ENCODE measurements around the gene TTLL9. TPM values are rescaled to one million over a fixed set of nuclear protein-coding genes. Genes with fewer than 3 reads are reported as not detected.
A peak's percentile ranks its signal among the peaks of the same experiment; 100 is the strongest.
"Not testable (repeated sequence)": the region's sequence is repeated elsewhere in the genome, so short reads cannot be mapped to it uniquely, and the experiment has no call there.

TTLL9 gene
- total RNA-seq, 2 donors from 2014 or later = not detected

DNA sequence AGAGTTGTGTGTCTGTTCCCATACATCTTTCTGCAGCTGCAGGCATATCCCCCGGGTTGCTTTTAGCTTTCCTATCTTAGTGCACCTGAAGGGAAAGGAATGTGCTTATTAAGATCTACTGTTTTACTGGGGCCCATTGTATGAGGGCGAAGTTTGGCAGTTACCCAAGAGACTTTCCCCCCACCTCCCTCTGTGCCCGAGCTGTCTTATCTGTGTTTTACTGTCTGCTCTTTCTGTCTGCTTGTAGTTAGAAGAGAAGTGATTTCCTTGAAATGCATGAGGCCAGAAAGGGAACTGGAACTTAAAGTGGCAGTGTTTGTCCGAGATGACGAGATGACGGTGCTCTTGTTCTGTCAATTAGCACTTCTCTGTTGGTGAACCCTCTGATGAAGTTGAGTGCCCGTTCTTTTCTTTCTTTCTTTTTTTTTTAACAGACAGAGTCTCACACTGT, 47.6 kb downstream of the TTLL9 start:
- H3K27me3 Mint-ChIP-seq = peaks cover 13 to 14% of the 10 kb centered on the region in 2 donors
- H3K9me3 Mint-ChIP-seq; H3K36me3 Mint-ChIP-seq; H3K4me3 Mint-ChIP-seq; DNase-seq (ENCODE audit: low spot score); ATAC-seq; H3K27ac Mint-ChIP-seq; H3K4me1 Mint-ChIP-seq (ENCODE audit: low read depth in 2 of 2): not testable (repeated sequence)

DNA sequence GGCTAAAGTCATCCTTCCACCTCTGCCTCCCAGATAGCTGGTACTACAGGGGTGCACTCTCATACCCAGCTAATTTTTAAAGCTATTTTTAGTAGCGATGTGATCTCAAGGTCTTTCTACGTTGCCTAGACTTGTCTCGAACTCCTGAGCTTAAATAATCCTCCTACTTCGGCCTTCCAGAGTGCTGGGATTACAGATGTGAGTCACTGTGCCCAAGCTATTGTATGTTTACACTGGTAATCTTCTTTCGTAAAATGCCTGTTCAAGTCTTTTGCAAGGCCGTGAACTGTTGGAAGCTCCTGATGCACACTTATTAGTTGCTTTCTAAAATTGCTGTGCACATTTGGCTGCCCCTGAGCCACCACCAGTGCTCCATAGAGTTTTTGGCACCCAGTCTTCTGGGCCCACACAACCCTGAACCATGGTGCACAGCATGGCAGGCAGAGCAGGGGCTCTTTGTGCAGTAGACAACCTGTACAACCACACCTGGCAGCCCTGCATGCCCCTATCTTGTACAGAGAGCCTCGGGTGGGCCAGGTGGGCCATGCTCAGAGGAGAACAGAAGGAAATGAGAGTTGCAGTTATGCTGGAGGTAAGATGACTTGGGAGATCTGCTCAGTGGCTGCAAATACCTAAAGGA, 48.2 kb downstream of the TTLL9 start:
- Mint-ChIP-seq H3K36me3 (no peaks in the 10 kb centered on the region), H3K4me1 (ENCODE audit: low read depth in 2 of 2) (peaks cover 0 to 9% of the 10 kb centered on the region in 2 donors), H3K9me3 (no peaks in the 10 kb centered on the region), H3K27me3 (peaks cover 13 to 14% of the 10 kb centered on the region in 2 donors), H3K27ac (no peak overlapping the region), H3K4me3 (no peak overlapping the region)
- ATAC-seq (no peak), DNase-seq (ENCODE audit: low spot score) (no peak)

DNA sequence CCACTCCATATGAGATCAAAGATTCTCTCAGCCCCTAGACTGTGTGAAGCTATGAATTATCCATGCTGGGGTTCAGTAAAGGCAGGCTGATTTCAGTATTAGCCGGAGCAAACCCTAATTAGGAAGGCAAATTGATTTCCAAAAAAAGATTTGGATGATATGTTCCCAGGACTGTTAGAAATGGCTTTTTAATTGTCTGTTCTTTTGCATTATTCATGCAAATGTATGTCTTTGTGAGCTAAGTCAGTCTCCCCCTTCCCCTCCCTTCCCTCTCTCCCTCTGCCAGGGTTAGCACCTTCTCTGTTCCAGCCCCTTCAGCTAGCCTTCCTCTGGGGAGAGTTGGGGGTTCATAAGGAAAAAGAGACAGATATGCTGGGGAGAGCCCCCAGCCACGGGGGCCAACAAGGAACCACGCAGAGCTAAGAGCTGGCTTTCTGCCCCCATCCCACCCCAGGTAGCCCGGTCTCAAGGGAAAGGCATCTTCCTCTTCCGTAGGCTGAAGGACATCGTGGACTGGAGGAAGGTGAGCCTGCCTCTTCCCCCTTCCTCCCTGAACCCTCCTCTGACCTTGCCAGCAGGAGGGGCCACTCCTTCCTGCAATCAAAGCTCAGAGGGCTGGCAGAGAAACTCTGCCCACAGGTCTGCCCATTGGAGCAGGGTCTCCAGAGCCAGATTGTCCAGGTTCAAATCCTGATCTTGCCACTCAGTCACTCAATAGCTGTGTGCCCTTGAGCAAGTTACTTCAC, 49.1 kb downstream of the TTLL9 start:
- peaks cover 20 to 22% of the 10 kb centered on the region in 2 donors for H3K27me3 Mint-ChIP-seq
- no peaks in the 10 kb centered on the region for H3K36me3 Mint-ChIP-seq
- no peak for ATAC-seq
- H3K27ac Mint-ChIP-seq = no peak overlapping the region
- DNase-seq (ENCODE audit: low spot score) = no peak
- no peak overlapping the region for H3K4me3 Mint-ChIP-seq
- H3K4me1 Mint-ChIP-seq (ENCODE audit: low read depth in 2 of 2) = peaks cover 0 to 19% of the 10 kb centered on the region in 2 donors
- H3K9me3 Mint-ChIP-seq = no peaks in the 10 kb centered on the region

DNA sequence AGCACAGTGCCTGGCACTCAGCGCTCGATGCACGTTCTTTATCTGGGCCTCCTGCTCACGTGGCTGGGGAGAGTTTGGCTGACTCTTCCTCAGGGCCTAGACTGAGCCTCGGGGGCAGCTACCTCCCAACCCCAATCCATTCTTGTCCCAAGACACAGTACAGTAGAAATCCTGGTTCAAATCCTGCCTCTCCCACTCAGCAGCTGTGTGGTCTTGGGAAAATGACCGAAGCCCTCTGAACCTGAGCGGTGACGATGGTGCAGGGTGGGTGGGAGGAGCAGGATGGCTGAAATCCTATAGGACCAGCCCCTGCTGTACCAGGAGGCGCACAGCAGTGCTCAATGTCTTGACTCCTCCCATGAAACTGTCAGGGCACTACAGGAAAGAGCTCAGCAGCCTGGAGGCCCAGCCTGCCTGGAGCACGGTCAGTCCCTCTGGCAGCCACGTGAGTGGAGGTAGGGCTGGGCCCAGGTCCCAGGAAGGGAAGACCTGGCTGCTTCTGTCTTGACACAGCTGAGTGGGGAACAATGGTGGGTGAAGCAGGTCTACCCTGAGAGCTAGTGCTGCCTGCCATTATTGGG, 49.9 kb downstream of the TTLL9 start:
- Mint-ChIP-seq H3K9me3 (no peaks in the 10 kb centered on the region), H3K4me1 (ENCODE audit: low read depth in 2 of 2) (peaks cover 0 to 19% of the 10 kb centered on the region in 2 donors), H3K4me3 (no peak overlapping the region), H3K27ac (no peak overlapping the region), H3K36me3 (no peaks in the 10 kb centered on the region), H3K27me3 (peaks cover 20 to 24% of the 10 kb centered on the region in 2 donors)
- ATAC-seq = no peak
- no peak for DNase-seq (ENCODE audit: low spot score)

DNA sequence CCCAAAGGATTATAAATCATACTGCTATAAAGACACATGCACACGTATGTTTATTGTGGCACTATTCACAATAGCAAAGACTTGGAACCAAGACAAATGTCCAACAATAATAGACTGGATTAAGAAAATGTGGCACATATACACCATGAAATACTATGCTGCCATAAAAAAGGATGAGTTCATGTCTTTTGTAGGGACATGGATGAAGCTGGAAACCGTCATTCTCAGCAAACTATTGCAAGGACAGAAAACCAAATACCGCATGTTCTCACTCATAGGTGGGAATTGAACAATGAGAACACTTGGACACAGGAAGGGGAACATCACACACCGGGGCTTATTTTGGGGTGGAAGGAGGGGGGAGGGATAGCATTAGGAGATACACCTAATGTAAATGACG, 51.0 kb downstream of the TTLL9 start:
- H3K4me3 Mint-ChIP-seq; H3K36me3 Mint-ChIP-seq; DNase-seq (ENCODE audit: low spot score); ATAC-seq; H3K27ac Mint-ChIP-seq; H3K9me3 Mint-ChIP-seq: not testable (repeated sequence)
- peaks cover 0 to 19% of the 10 kb centered on the region in 2 donors for H3K4me1 Mint-ChIP-seq (ENCODE audit: low read depth in 2 of 2)
- peaks cover 24 to 34% of the 10 kb centered on the region in 2 donors for H3K27me3 Mint-ChIP-seq

DNA sequence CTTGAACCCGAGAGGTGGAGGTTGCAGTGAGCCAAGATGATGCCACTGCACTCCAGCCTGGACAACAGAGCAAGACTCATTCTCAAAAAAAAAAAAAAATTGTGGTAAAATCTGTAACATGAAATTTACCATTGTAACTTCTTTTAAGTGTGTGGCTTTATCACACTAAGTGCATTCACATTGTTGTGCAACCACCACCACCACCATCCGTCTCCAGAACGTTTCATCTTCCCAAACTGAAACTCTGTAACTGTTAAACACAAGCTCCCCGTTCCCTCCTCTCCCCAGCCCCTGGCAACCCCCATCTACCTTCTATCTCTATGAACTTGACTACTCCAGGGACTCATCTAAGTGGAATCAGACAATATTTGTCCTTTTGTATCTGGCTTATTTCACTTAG, 51.7 kb downstream of the TTLL9 start:
- no peak overlapping the region for H3K27ac Mint-ChIP-seq
- peaks cover 0 to 19% of the 10 kb centered on the region in 2 donors for H3K4me1 Mint-ChIP-seq (ENCODE audit: low read depth in 2 of 2)
- no peak overlapping the region for H3K4me3 Mint-ChIP-seq
- DNase-seq (ENCODE audit: low spot score) (no peak), ATAC-seq (no peak)
- no peaks in the 10 kb centered on the region for H3K36me3 Mint-ChIP-seq
- no peaks in the 10 kb centered on the region for H3K9me3 Mint-ChIP-seq
- peaks cover 24 to 36% of the 10 kb centered on the region in 2 donors for H3K27me3 Mint-ChIP-seq

DNA sequence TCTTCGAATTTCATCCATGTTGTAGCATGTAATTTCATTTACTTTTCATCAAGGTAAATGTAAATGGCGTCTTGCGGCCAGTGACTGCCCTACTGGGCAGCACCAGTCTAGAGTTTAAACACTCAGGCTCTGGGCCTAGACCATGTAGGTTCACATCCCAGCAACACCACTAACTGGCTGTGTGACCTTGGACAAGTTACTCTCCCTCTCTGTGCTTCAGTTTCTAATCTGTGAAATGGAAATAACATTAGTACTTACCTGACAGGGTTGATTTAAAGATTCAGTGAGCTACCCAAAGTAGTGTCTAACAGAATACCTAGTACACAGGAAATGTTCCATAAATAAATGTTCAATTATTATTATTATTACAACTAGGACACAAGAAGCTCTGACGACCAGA, 52.2 kb downstream of the TTLL9 start:
- peaks cover 0 to 19% of the 10 kb centered on the region in 2 donors for H3K4me1 Mint-ChIP-seq (ENCODE audit: low read depth in 2 of 2)
- peaks cover 24 to 36% of the 10 kb centered on the region in 2 donors for H3K27me3 Mint-ChIP-seq
- H3K27ac Mint-ChIP-seq = no peak overlapping the region
- ATAC-seq = no peak
- no peaks in the 10 kb centered on the region for H3K36me3 Mint-ChIP-seq
- H3K4me3 Mint-ChIP-seq = no peak overlapping the region
- DNase-seq (ENCODE audit: low spot score) = no peak
- H3K9me3 Mint-ChIP-seq = no peaks in the 10 kb centered on the region

DNA sequence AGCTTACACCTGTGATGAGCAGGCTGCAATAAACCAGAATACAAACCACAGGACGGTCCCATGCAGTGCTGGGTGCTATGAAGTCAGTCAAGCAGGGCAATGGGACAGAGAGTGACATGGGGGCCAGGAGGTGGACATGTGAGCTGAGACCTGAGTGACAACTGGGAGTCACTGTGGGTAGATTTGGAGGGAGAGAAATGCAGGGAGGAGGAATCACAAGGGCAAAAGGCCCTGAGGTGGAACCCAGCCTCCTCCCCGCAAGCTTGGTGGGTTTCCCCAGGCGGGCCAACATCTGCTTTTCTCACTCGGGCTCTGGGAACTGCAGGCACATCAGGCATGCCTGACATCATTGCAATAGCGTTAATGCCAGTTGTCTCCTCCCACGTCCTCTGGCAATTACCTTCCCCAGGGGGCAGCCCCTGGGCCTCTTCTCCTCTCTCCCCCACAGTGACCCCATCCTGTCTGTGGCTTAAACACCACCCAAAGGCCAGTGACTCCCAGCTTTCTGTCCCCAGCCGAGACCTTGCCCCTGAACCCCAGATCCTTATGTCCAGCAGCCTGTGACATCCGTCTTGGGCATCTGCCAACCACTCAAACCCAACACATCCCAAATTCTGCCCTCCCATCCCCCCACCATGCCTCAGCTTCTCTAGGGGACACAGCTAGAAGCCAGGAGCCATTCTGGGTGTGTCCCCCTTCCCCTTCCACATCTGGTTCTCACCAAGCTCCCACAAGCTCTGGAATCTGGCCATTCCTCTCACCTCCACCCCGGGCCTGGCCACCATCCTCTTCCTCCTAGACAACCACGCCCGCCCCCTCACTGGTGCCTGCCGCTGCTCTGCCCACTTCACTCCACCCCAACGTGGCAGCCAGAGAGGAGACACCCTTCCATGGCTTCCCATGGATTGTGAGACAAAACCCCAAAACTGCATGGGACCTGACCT, 53.2 kb downstream of the TTLL9 start:
- peak; percentile 41 to 81 for ATAC-seq
- H3K9me3 Mint-ChIP-seq = no peaks in the 10 kb centered on the region
- no peak overlapping the region for H3K4me3 Mint-ChIP-seq
- DNase-seq (ENCODE audit: low spot score) = no peak
- peaks cover 0 to 19% of the 10 kb centered on the region in 2 donors for H3K4me1 Mint-ChIP-seq (ENCODE audit: low read depth in 2 of 2)
- H3K36me3 Mint-ChIP-seq = no peaks in the 10 kb centered on the region
- peaks cover 16 to 38% of the 10 kb centered on the region in 2 donors for H3K27me3 Mint-ChIP-seq
- H3K27ac Mint-ChIP-seq = peak overlapping the region in 1 of 2 donors; percentile 40

DNA sequence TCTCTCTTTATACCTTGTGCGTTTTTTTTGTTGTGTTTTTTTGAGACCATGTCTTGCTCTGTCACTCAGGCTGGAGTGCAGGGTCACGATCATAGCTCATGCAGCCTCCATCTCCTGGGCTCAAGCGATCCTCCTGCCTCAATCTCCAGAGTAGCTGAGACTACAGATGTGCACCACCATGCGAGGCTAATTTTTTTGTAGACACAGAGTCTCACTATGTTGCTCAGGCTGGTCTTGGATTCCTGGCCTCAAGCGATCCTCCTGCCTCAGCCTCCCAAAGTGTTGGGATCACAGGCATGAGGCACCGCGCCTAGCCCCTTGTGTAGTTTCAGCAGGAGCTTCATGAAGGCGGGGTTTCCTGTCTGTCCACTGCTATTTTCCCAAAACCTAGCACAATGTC, 54.1 kb downstream of the TTLL9 start:
- no peak overlapping the region for H3K4me3 Mint-ChIP-seq
- DNase-seq (ENCODE audit: low spot score) (no peak), ATAC-seq (no peak)
- no peaks in the 10 kb centered on the region for H3K9me3 Mint-ChIP-seq
- peaks cover 0 to 19% of the 10 kb centered on the region in 2 donors for H3K4me1 Mint-ChIP-seq (ENCODE audit: low read depth in 2 of 2)
- peaks cover 17 to 42% of the 10 kb centered on the region in 2 donors for H3K27me3 Mint-ChIP-seq
- H3K36me3 Mint-ChIP-seq = no peaks in the 10 kb centered on the region
- peak overlapping the region in 1 of 2 donors; percentile 40 for H3K27ac Mint-ChIP-seq

DNA sequence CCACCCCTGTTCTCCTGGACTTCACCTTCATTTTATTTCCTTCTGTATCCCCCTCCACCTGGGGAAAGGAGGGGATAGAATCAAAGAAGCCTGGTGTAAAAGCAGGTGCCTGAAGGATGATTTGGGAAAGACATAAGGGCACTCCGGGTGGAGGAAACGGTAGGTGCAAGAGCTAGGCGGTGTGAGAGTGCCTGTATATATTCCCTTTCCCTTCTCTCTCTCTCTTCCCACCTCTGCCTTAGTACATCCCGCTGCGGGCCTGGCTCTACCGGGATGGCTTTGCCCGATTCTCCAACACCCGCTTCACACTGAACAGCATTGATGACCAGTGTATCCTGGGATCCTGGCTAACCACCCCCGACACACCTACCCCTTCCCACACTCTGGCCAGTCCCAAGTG, 55.2 kb downstream of the TTLL9 start:
- DNase-seq (ENCODE audit: low spot score) (no peak), ATAC-seq (peak in 1 of 2 donors; percentile 27)
- H3K4me3 Mint-ChIP-seq = no peak overlapping the region
- no peak overlapping the region for H3K27ac Mint-ChIP-seq
- peaks cover 18 to 34% of the 10 kb centered on the region in 2 donors for H3K27me3 Mint-ChIP-seq
- peaks cover 0 to 19% of the 10 kb centered on the region in 2 donors for H3K4me1 Mint-ChIP-seq (ENCODE audit: low read depth in 2 of 2)
- no peaks in the 10 kb centered on the region for H3K36me3 Mint-ChIP-seq
- H3K9me3 Mint-ChIP-seq = no peaks in the 10 kb centered on the region

DNA sequence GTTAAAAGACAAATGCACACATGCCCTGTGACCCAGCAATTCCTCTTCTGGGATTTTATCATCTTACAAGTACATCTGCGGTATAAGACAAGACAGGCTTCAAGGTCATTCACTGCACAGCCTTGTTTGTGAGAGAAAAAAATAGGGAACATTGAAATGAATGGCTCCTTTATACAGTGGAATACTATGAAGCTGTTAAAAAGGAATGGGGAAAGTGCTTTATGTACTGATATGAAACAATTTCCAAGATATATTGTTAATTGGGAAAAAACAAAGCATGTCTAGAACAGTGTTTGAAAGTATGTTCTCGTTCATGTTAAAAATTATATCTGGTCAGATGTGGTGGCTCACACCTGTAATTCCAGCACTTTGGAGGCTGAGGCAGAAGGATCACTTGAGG, 56.1 kb downstream of the TTLL9 start:
- no peaks in the 10 kb centered on the region for H3K36me3 Mint-ChIP-seq
- no peak overlapping the region for H3K4me3 Mint-ChIP-seq
- no peaks in the 10 kb centered on the region for H3K9me3 Mint-ChIP-seq
- DNase-seq (ENCODE audit: low spot score) (no peak), ATAC-seq (no peak)
- peaks cover 18 to 30% of the 10 kb centered on the region in 2 donors for H3K27me3 Mint-ChIP-seq
- H3K4me1 Mint-ChIP-seq (ENCODE audit: low read depth in 2 of 2) = peaks cover 0 to 19% of the 10 kb centered on the region in 2 donors
- no peak overlapping the region for H3K27ac Mint-ChIP-seq

DNA sequence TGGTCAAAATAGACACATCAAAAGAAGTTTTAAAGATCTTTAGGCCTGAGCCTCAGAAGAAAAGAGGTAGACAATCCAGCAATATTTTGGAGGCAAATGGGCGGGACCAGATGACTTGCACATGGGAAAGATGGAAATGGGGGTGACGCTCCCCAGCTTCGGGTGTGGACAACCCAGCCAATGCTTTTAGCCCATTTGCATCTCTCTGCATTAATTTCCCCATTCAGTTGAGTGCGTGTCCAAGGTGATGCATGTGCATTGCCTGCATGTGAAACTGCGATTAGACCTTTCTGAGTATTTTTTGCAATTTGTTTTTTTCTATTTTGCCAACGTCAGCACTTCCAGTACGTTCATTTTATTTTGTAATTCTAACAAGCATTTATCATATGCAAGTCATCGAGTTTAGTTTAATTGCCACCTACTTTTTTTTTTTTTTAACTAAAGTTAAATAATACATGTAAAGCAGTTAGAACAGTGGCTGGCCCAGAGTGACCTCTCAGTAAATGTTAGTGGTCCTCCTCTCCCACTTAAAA, 57.3 kb downstream of the TTLL9 start:
- ATAC-seq (no peak), DNase-seq (ENCODE audit: low spot score) (no peak)
- H3K27ac Mint-ChIP-seq = no peak overlapping the region
- H3K4me3 Mint-ChIP-seq = no peak overlapping the region
- H3K27me3 Mint-ChIP-seq = peaks cover 18 to 30% of the 10 kb centered on the region in 2 donors
- no peaks in the 10 kb centered on the region for H3K9me3 Mint-ChIP-seq
- no peaks in the 10 kb centered on the region for H3K36me3 Mint-ChIP-seq
- H3K4me1 Mint-ChIP-seq (ENCODE audit: low read depth in 2 of 2) = peaks cover 0 to 14% of the 10 kb centered on the region in 2 donors

DNA sequence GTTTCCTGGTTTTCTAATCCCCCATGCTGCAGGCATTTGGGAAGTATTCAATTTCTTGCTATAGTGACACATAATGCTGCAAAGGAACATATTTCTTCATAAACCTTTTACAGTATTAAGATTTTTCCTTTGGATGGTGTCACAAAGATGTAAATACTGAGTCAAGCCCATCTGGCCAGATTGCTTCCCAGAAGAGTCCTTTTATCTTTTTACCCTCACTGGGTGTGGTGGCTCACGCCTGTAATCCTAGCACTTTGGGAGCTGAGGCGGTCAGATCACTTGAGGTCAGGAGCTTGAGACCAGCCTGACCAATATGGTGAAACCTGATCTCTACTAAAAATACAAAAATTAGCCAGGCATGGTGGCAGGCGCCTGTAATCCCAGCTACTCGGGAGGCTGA, 59.2 kb downstream of the TTLL9 start:
- H3K9me3 Mint-ChIP-seq; H3K36me3 Mint-ChIP-seq; H3K4me1 Mint-ChIP-seq (ENCODE audit: low read depth in 2 of 2); H3K27ac Mint-ChIP-seq; H3K4me3 Mint-ChIP-seq; DNase-seq (ENCODE audit: low spot score); ATAC-seq: not testable (repeated sequence)
- peaks cover 13 to 20% of the 10 kb centered on the region in 2 donors for H3K27me3 Mint-ChIP-seq

Measured in natural killer cell treated with Interleukin-12 subunit alpha and Interleukin-12 subunit beta and Interleukin-15 and Interleukin-18, amount 100 ng/mL, for 72 hours (primary cell).